B cell (primary cell): ENCODE data around the gene DDRGK1. TPM values are rescaled to one million over a fixed set of nuclear protein-coding genes. Genes with fewer than 3 reads are reported as not detected.

Experiments
- ATAC-seq: fragments of 200-7000 bp; cut with Tn5 transposase; one replicate; pipeline ENCODE4 v1.10.0; 2021; ENCODE audit warnings: low read depth, mild to moderate bottlenecking, moderate number of reproducible peaks, moderate library complexity
- CTCF ChIA-PET: fragments of 350-600 bp; sonication (Branson Sonifier 250); formaldehyde crosslinking; loops from one replicate; lab custom pipeline; 2021; ENCODE audit warnings: antibody characterized with exemption, inconsistent platforms; lab: Charles Lee
- POLR2A ChIA-PET: fragments of 350-600 bp; sonication (Branson Sonifier 250); formaldehyde crosslinking; loops from one replicate; lab custom pipeline; 2021; ENCODE audit warnings: antibody characterized with exemption; lab: Charles Lee
- DNase-seq: peaks from one replicate; pipeline ENCODE4 v3.0.0; 2013
- H2AFZ ChIP-seq: 2 replicates; pipeline ENCODE4 v1.6.1; 2012; ENCODE audit warnings: mild to moderate bottlenecking, low read depth, low read length; ENCODE audit not compliant: insufficient read depth, poor library complexity, severe bottlenecking
- H3K27ac ChIP-seq, 2 donors: 1 replicate in 1 of 2; 2 replicates in 1 of 2; pipeline ENCODE4 v1.5.1; 2012 to 2013; ENCODE audit warnings: low read length in 2 of 2, mild to moderate bottlenecking in 2 of 2, moderate library complexity in 1 of 2
- H3K27me3 ChIP-seq, 4 experiments: fragments of 200-600 bp in 1 of 4; sonication (generic) in 1 of 4; replicated peaks in 1 of 4; 1 replicate in 2 of 4; 2 replicates in 2 of 4; pipeline versions ENCODE4 v1.6.1 to v1.7.0; 2013 to 2016; ENCODE audit warnings: low read length in 3 of 4, mild to moderate bottlenecking in 2 of 4, mixed read lengths in 1 of 4, moderate library complexity in 1 of 4; ENCODE audit not compliant: insufficient read depth in 4 of 4, control insufficient read depth in 3 of 4; ENCODE audit errors: control extremely low read depth in 1 of 4
- H3K36me3 ChIP-seq, 2 experiments: replicated peaks in 1 of 2; 1 replicate in 1 of 2; 2 replicates in 1 of 2; pipeline versions ENCODE4 v1.6.1 to v1.7.1; 2013; ENCODE audit warnings: low read length in 1 of 2; ENCODE audit not compliant: insufficient read depth in 2 of 2, control insufficient read depth in 1 of 2; ENCODE audit errors: control extremely low read depth in 1 of 2, extremely low read depth in 1 of 2
- H3K4me1 ChIP-seq, 2 donors: fragments of 200-600 bp in 1 of 2; sonication (generic) in 1 of 2; 1 replicate in 1 of 2; 2 replicates in 1 of 2; pipeline versions ENCODE4 v1.5.1 to v1.6.1; 2013 to 2017; ENCODE audit warnings: low read length in 2 of 2; ENCODE audit not compliant: control insufficient read depth in 2 of 2, insufficient read depth in 2 of 2
- H3K4me2 ChIP-seq: replicated peaks from 2 replicates; pipeline ENCODE3; 2012; ENCODE audit warnings: mild to moderate bottlenecking, low read depth, low read length; ENCODE audit not compliant: poor library complexity, severe bottlenecking
- H3K4me3 ChIP-seq, 5 experiments: fragments of 200-600 bp in 1 of 5; sonication (generic) in 1 of 5; 1 replicate in 3 of 5; 2 replicates in 2 of 5; pipeline versions ENCODE4 v1.5.1 to v1.7.0; 2011 to 2016; ENCODE audit warnings: low read length in 4 of 5, mild to moderate bottlenecking in 4 of 5, low read depth in 2 of 5, control low read depth in 1 of 5, moderate library complexity in 1 of 5; ENCODE audit not compliant: insufficient read depth in 1 of 5; ENCODE audit errors: control extremely low read depth in 1 of 5, extremely low read depth in 1 of 5
- H3K79me2 ChIP-seq: fragments of 200-600 bp; sonication (generic); one replicate; pipeline ENCODE4 v1.6.0; 2016; ENCODE audit warnings: low read length; ENCODE audit not compliant: control insufficient read depth, insufficient read depth
- H3K9ac ChIP-seq: fragments of 200-600 bp; sonication (generic); 2 replicates; pipeline ENCODE4 v1.6.1; 2017; ENCODE audit warnings: mild to moderate bottlenecking, low read length, moderate library complexity
- H3K9me3 ChIP-seq, 3 donors: one replicate each; pipeline versions ENCODE4 v1.6.1 to v1.7.1; 2013; ENCODE audit warnings: low read length in 2 of 3; ENCODE audit not compliant: control insufficient read depth in 2 of 3, insufficient read depth in 1 of 3; ENCODE audit errors: control extremely low read depth in 1 of 3
- H4K20me1 ChIP-seq: 2 replicates; pipeline ENCODE4 v1.6.0; 2012; ENCODE audit warnings: mild to moderate bottlenecking, low read length; ENCODE audit not compliant: insufficient read depth, control insufficient read depth, poor library complexity, severe bottlenecking
- H3K27ac Mint-ChIP-seq: one replicate; pipeline ENCODE4 v1.8.0; 2021; ENCODE audit warnings: mixed read lengths
- H3K27me3 Mint-ChIP-seq: one replicate; pipeline ENCODE4 v1.8.0; 2021; ENCODE audit warnings: mixed read lengths
- H3K4me1 Mint-ChIP-seq: one replicate; pipeline ENCODE4 v1.8.0; 2021; ENCODE audit warnings: mixed read lengths
- H3K4me3 Mint-ChIP-seq: one replicate; pipeline ENCODE4 v1.8.0; 2021; ENCODE audit warnings: mixed read lengths
- H3K9me3 Mint-ChIP-seq: one replicate; pipeline ENCODE4 v1.8.0; 2022; ENCODE audit warnings: mixed read lengths; ENCODE audit not compliant: insufficient read depth
- CTCF ChIP-seq: fragments of 200-600 bp; IDR thresholded peaks from one replicate; pipeline ENCODE4 v1.8.0; 2022; ENCODE audit warnings: antibody characterized with exemption, mild to moderate bottlenecking
- EZH2 ChIP-seq: IDR thresholded peaks from 2 replicates; pipeline ENCODE4 v1.6.1; 2012; ENCODE audit warnings: borderline replicate concordance, low read depth, mild to moderate bottlenecking, moderate library complexity, low read length; ENCODE audit not compliant: insufficient read depth, poor library complexity, severe bottlenecking
- WGBS: methylation state at CpG from one replicate; pipeline ENCODE4 v1.1.5; 2013; ENCODE audit warnings: missing lambda C conversion rate; ENCODE audit not compliant: insufficient coverage; 5-methylcytosine and 5-hydroxymethylcytosine counted together
- intact Hi-C: fragments of 100-400 bp; cut with micrococcal nuclease; formaldehyde crosslinking; loops from one replicate; pipeline ENCODE4 v1.10.0; 2022
- polyA plus RNA-seq: library from polyadenylated mRNA; depleted of rRNA; stranded (reverse); fragments of >200 nt; gene quantifications from 2 replicates; pipeline ENCODE4 v1.2.3, GENCODE V29; 2012
- total RNA-seq, 2 donors: library from RNA; stranded (reverse); fragments of 120-200 nt in 1 of 2; gene quantifications; 1 replicate in 1 of 2; 2 replicates in 1 of 2; pipeline versions ENCODE4 v1.2.3 to v1.2.4, GENCODE V29; 2013 to 2022

The DDRGK1 gene
- total and polyA plus RNA-seq, 2 donors (not counting 1 experiment from before 2014, with no cell fraction given): 35.6 to 51.9 TPM

- ChIA-PET POLR2A (no interaction called here), CTCF (no interaction called here)
Measured at GRCh38 chr20:3233131-3233990, 28.9 kb upstream of the DDRGK1 start.

More at GRCh38 chr20:3233131-3233990, 28.9 kb upstream of the DDRGK1 start:
- H3K9ac ChIP-seq: no peak overlapping the region
- H3K27ac ChIP-seq: no peak overlapping the region
- H3K9me3 ChIP-seq: peaks cover 0 to 7% (median 0%) of the 10 kb centered on the region in 3 donors
- H3K4me3 ChIP-seq: no peak overlapping the region
- H3K9me3 Mint-ChIP-seq: no peaks in the 10 kb centered on the region
- peaks cover 9 to 11% of the 10 kb centered on the region in 2 donors for H3K4me1 ChIP-seq
- WGBS: 91% methylated on average over 22 of the region's 32 CpGs
- no peak for ATAC-seq
- no peaks in the 10 kb centered on the region for H3K79me2 ChIP-seq
- peaks cover 10% of the 10 kb centered on the region for H3K4me1 Mint-ChIP-seq
- peaks cover 23% of the 10 kb centered on the region for H3K27me3 Mint-ChIP-seq
- H2AFZ ChIP-seq: no peak overlapping the region
- intact Hi-C loops: no loop called here
- no peak for TF ChIP-seq CTCF
- no peak for TF ChIP-seq EZH2
- H3K4me3 Mint-ChIP-seq: no peak overlapping the region
- H3K4me2 ChIP-seq: no peak overlapping the region
- H3K36me3 ChIP-seq: no peaks in the 10 kb centered on the region
- peaks cover 0 to 40% (median 15%) of the 10 kb centered on the region in 4 experiments for H3K27me3 ChIP-seq
- DNase-seq: no peak
- H4K20me1 ChIP-seq: no peaks in the 10 kb centered on the region
- H3K27ac Mint-ChIP-seq: no peak overlapping the region
